Measurements from ENCODE around the gene JMJD8.

The JMJD8 gene

DNA sequence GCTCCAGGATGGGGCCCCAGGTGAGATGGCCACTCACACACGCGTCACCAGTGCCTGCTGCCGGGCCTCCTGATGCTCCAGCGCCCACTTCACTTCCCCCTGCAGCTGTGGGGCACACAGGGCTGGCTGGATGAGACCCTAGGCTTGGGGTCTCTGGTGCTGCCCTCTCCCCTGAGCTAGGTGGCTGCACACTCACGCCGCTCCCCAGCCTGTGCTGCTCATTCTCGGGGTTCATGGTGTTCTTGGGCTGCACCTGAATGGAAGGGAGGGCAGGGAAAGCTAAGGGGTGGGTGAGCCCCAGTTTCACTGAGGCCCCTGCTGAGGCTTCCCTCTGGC lies 40.9 kb upstream of the JMJD8 start:
- TF ChIP-seq, protein P1, sequence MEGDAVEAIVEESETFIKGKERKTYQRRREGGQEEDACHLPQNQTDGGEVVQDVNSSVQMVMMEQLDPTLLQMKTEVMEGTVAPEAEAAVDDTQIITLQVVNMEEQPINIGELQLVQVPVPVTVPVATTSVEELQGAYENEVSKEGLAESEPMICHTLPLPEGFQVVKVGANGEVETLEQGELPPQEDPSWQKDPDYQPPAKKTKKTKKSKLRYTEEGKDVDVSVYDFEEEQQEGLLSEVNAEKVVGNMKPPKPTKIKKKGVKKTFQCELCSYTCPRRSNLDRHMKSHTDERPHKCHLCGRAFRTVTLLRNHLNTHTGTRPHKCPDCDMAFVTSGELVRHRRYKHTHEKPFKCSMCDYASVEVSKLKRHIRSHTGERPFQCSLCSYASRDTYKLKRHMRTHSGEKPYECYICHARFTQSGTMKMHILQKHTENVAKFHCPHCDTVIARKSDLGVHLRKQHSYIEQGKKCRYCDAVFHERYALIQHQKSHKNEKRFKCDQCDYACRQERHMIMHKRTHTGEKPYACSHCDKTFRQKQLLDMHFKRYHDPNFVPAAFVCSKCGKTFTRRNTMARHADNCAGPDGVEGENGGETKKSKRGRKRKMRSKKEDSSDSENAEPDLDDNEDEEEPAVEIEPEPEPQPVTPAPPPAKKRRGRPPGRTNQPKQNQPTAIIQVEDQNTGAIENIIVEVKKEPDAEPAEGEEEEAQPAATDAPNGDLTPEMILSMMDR (IDR thresholded peaks at IDR 0.05; ENCODE audit: low read depth, low read length): no peak
- DNase-seq (ENCODE audit: extremely low read depth, low read depth): no peak

DNA sequence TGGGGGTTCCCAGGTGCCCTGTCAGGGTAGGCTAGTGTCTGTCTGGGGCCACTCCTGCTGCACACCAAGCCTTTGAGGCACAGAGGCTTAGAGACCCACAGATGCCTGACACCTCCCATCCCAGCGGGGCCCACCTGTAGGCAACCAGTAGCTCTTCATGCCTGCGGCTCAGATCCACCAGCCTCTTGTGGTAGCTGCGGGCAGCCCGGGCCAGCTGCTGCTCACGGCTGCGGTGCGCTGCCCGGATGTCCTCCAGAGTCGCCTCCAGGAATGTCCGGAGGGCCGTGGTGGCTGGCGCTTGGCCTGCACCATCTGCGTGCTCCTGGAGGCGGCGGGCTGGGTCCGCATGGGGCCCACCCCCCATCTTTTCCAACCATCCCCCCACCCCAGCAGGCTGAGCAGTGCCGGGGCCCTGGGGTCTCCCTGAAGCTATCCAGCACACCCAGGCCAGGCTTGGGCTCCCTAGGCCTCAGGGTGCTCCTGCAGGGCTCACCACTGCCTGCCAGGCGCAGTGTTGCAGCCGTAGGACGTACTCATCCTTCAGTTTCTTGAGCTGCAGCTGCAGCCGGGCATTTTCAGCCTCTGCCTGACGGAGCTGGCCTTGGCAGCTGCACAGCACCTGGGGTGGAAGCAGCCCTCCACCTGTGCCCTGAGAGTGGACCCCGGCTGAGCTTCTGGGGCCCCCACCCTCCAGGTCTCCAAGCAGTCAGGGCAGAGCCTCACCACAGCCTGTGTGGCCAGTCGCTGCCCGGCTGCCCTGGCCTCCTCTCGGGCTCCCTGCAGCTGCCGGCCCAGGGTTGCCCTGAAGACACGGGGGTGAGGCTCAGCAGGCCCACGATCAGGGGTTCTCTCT lies 40.3 kb upstream of the JMJD8 start:
- DNase-seq (ENCODE audit: extremely low read depth, low read depth): no peak
- TF ChIP-seq, protein P1 (IDR thresholded peaks at IDR 0.05; ENCODE audit: low read depth, low read length): no peak

DNA sequence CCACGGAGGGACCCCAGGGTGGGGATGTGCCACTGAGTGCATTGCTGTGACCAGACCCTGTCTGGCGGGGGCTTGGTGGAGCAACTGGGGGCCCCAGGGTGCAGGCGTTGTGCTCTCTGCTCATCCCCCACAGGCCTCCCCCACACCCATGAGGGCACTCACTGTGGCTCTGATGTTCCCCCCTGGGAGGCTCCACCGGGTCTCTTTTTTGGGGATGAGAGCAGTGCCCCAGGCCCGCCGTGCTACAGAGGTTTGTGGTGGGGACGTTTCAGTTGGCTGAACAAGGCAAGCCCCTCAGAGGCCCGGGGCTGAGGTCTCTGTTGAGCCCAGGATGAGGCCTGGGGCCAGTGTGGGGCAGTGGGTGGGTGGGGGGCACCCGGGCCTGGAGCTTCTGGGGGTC lies 39.6 kb upstream of the JMJD8 start:
- TF ChIP-seq, protein P1 (IDR thresholded peaks at IDR 0.05; ENCODE audit: low read depth, low read length): no peak
- DNase-seq (ENCODE audit: extremely low read depth, low read depth): no peak

DNA sequence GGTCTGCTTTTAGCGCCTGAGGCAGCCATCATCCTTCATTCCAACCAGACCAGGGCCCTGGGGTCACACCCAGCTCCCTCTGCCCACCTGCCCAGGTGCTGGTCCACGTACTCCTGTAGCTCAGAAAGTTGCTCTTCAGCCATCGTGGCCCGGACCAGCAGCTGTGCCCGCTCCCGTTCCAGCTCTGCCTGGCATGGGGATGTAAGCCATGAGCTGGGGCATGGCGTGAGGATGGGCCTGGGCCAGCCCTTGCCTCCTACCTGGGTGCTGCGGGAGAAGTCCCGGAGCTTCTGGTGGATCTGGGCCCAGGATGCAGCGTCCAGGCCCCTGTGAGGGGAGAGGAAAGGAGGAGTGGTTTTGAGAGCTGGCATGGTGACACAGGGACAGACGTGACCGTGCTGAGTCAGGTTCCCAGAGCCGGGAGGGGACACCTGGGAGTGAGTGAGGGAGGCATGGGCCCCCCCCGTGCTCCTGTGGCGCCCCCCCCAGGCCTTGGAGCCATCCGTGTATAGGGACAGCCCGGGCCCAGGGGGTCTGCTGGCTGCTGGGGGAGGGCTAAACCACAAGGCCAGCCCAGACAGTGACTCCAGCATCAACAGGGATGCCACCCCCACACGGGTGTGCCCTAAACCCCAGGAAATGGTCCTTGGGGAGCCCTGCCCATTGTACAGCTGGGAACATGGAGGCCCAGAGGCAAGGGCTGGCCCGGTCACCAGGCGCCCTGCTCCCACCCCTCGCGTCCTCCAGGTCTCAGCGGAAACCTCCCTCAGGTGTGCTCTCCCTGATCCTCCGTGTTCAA lies 38.9 kb upstream of the JMJD8 start:
- DNase-seq (ENCODE audit: extremely low read depth, low read depth): no peak
- TF ChIP-seq, protein P1 (IDR thresholded peaks at IDR 0.05; ENCODE audit: low read depth, low read length): no peak

DNA sequence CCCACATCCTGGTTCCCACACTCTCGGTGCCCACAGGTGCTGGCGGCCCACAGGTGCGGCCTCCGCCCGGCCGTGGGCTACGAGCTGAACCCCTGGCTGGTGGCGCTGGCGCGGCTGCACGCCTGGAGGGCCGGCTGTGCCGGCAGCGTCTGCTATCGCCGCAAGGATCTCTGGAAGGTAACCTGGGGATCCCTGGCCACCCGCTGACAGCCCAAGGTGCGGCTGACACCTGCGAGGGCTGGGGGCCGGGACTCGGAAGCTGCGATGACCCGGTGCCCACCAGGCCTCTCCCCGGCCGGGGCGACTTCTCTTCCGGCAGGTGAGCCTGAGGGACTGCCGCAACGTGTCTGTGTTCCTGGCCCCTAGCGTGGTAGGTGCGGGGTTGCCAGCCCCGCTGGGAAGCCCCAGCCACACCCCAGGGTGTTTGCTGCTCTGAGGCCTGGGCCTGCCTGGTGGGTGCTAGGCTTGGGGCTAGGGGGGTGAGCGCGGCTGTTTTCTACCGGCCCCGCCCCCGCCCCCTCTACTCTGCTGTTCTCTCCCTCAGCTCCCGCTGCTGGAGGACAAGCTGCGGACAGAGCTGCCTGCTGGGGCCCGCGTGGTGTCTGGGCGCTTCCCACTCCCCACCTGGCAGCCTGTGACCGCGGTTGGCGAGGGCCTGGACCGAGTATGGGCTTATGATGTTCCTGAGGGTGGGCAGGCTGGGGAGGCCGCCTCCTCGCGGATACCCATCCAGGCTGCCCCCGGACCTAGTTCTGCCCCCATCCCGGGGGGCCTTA lies 37.8 kb upstream of the JMJD8 start:
- TF ChIP-seq, protein P1 (IDR thresholded peaks at IDR 0.05; ENCODE audit: low read depth, low read length): no peak
- DNase-seq (ENCODE audit: extremely low read depth, low read depth): no peak

DNA sequence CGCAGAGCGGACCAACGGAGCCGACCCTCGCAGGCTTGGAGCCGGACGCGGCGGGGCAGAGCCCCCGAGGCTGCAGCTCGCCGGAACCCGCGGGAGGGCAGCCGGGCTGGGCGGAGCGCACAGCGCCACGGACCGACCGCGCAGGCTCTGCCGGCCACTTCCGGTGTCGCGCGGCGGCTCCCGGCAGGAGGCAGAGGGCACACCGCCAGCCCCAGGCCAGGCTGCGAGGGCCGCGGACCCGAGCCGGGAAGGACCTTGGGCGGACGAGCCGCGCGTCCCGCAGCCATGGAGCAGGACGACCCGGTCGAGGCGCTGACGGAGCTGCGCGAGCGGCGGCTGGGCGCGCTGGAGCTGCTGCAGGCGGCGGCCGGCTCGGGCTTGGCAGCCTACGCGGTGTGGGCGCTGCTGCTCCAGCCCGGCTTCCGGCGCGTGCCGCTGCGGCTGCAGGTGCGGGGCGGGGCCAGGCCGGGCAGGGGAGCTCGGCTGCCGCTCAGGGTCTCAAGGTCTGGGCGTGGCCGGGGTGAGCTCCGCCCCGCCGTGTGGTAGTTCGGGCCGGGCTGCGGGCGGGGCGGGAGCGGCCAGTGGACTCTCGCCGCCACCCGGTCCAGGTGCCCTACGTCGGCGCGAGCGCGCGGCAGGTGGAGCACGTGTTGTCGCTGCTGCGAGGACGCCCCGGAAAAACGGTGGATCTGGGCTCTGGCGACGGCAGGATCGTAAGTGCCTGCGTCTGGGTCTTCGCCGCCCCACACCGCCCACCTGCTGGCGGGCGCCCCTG lies 37.0 kb upstream of the JMJD8 start, which contains the start of gene ANTKMT:
Gene ANTKMT, plus strand, starts transcription at position 157 of the 775 bp plus-strand sequence. Its CDS starts 129 bp downstream, at position 286.
- no peak for DNase-seq (ENCODE audit: extremely low read depth, low read depth)
- TF ChIP-seq, protein P1 (IDR thresholded peaks at IDR 0.05; ENCODE audit: low read depth, low read length): no peak

Data from AG09319 (cell line).